Activated T-helper 1 cell treated with Interleukin-2 at 50 U/mL for 16 hours (primary cell): ENCODE results near the gene VWA8.
"Not testable (repeated sequence)": the region's sequence is repeated elsewhere in the genome, so short reads cannot be mapped to it uniquely, and the experiment has no call there.

ENCODE experiments used
- DNase-seq: peaks from one replicate; pipeline ENCODE4 v3.0.0-alpha.2; 2020; ENCODE audit warnings: low read depth

The VWA8 gene

GRCh38 chr13:41922894-41923293 lies 38.0 kb downstream of the VWA8 start:
- DNase-seq, result not testable (repeated sequence)

GRCh38 chr13:41919741-41920487 lies 41.0 kb downstream of the VWA8 start:
- no peak for DNase-seq

GRCh38 chr13:41919031-41919740 lies 41.7 kb downstream of the VWA8 start:
- no peak for DNase-seq

GRCh38 chr13:41917641-41918040 lies 43.3 kb downstream of the VWA8 start:
- DNase-seq, result no peak

GRCh38 chr13:41916173-41916954 lies 44.5 kb downstream of the VWA8 start:
- no peak for DNase-seq

- no peak for DNase-seq
Observed at GRCh38 chr13:41915081-41915480, 45.8 kb downstream of the VWA8 start.

- no peak for DNase-seq
Observed at GRCh38 chr13:41914552-41914951, 46.4 kb downstream of the VWA8 start.

GRCh38 chr13:41909506-41909905 lies 51.4 kb downstream of the VWA8 start:
- no peak for DNase-seq

GRCh38 chr13:41905600-41906254 lies 55.2 kb downstream of the VWA8 start:
- no peak for DNase-seq

- no peak for DNase-seq
Observed at GRCh38 chr13:41900918-41901317, 60.0 kb downstream of the VWA8 start.

- DNase-seq, result not testable (repeated sequence)
Observed at GRCh38 chr13:41898411-41898810, 62.5 kb downstream of the VWA8 start.

- DNase-seq, result no peak
Observed at GRCh38 chr13:41897126-41897525, 63.8 kb downstream of the VWA8 start.

- DNase-seq, result no peak
Observed at GRCh38 chr13:41895478-41895877, 65.4 kb downstream of the VWA8 start.

- no peak for DNase-seq
Observed at GRCh38 chr13:41891119-41891518, 69.8 kb downstream of the VWA8 start.

GRCh38 chr13:41883147-41883546 lies 77.8 kb downstream of the VWA8 start:
- DNase-seq, result no peak

- not testable (repeated sequence) for DNase-seq
Observed at GRCh38 chr13:41881890-41882289, 79.0 kb downstream of the VWA8 start.

GRCh38 chr13:41880966-41881365 lies 79.9 kb downstream of the VWA8 start:
- no peak for DNase-seq

- DNase-seq, result no peak
Observed at GRCh38 chr13:41864658-41865057, 96.3 kb downstream of the VWA8 start.

GRCh38 chr13:41862659-41863058 lies 98.2 kb downstream of the VWA8 start:
- not testable (repeated sequence) for DNase-seq

- no peak for DNase-seq
Observed at GRCh38 chr13:41859565-41859964, 101.3 kb downstream of the VWA8 start.

GRCh38 chr13:41858780-41859179 lies 102.1 kb downstream of the VWA8 start:
- no peak for DNase-seq

GRCh38 chr13:41854758-41855157 lies 106.2 kb downstream of the VWA8 start:
- DNase-seq, result no peak
